ENCODE data around the gene SMIM3. TPM values are rescaled to one million over a fixed set of nuclear protein-coding genes. Genes with fewer than 3 reads are reported as not detected.
"Not testable (repeated sequence)": the region's sequence is repeated elsewhere in the genome, so short reads cannot be mapped to it uniquely, and the experiment has no call there.

SMIM3 gene
- total RNA-seq, 4 donors from 2014 or later: 14.2 to 17.9 (median 15.4) TPM

DNA sequence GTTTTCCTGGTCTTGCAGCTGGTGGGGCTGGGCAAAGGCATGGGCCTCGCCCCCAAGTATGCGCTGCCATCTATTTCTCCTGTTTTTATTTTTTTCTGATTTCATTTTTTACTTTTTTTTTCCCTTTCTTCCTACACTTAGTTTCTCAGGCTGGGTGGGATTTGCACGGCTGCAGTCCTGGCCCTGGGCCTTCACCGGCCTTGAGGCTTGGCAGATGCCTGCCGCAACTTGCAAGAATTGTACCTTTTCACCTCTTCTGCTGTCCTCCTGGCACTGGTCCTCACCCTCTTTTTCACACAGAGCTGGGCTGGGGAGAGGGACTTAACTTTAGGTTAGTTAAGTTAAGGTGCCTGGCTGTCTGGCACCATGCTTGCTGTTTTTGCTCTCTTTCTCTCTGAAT, 57.5 kb downstream of the SMIM3 start:
- H3K27me3 ChIP-seq: peaks cover 0 to 3% (median 0%) of the 10 kb centered on the region in 3 donors
- no peaks in the 10 kb centered on the region for H3K36me3 ChIP-seq
- TF ChIP-seq, protein P1, sequence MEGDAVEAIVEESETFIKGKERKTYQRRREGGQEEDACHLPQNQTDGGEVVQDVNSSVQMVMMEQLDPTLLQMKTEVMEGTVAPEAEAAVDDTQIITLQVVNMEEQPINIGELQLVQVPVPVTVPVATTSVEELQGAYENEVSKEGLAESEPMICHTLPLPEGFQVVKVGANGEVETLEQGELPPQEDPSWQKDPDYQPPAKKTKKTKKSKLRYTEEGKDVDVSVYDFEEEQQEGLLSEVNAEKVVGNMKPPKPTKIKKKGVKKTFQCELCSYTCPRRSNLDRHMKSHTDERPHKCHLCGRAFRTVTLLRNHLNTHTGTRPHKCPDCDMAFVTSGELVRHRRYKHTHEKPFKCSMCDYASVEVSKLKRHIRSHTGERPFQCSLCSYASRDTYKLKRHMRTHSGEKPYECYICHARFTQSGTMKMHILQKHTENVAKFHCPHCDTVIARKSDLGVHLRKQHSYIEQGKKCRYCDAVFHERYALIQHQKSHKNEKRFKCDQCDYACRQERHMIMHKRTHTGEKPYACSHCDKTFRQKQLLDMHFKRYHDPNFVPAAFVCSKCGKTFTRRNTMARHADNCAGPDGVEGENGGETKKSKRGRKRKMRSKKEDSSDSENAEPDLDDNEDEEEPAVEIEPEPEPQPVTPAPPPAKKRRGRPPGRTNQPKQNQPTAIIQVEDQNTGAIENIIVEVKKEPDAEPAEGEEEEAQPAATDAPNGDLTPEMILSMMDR (IDR thresholded peaks at IDR 0.05 in 4 of 5, conservative IDR thresholded peaks at IDR 0.05 in 1 of 5): no peak
- no peak for TF ChIP-seq POLR2A (IDR thresholded peaks at IDR 0.05)
- no peak overlapping the region for H3K4me3 ChIP-seq
- in situ Hi-C loops (cut with MboI; ENCODE audit: low sequenced_read_pairs in 4 of 4) (loop anchor here in 2 of 4 donors (25.0 kb wide), 2 partner anchors 124 to 274 kb away; partner anchors contain the start of gene RBM22 (in 1 of the 2)), intact Hi-C loops (cut with DNase I; ENCODE audit: low total_unique reads) (no loop called here)
- H3K4me1 ChIP-seq: no peaks in the 10 kb centered on the region
- DNase-seq: no peak
- no peak overlapping the region for H3K27ac ChIP-seq
- peaks cover 0 to 7% (median 0%) of the 10 kb centered on the region in 3 donors for H3K9me3 ChIP-seq
- no peak for ATAC-seq

DNA sequence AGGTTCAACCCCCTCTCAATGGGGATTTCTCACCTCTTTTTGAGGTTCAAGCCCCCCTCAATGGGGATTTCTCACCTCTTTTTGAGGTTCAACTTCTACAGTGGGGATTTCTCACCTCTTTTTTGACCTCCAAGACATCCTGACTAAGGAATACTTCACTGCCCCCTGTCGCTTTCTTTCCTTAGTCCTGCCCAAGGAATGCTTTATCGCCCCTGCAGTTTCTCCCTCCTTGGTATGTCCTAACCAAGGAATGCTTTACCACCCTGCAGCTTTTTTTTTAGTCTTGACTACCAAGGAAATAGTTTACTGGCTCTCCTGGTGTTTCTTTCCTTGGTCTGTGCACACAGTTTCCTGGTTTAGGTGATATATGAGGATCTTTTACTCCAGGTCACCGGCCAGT, 58.1 kb downstream of the SMIM3 start:
- TF ChIP-seq, protein P1 (IDR thresholded peaks at IDR 0.05 in 4 of 5, conservative IDR thresholded peaks at IDR 0.05 in 1 of 5): no peak
- TF ChIP-seq POLR2A (IDR thresholded peaks at IDR 0.05): no peak
- in situ Hi-C loops (cut with MboI; ENCODE audit: low sequenced_read_pairs in 4 of 4): loop anchor here in 2 of 4 donors (25.0 kb wide), 2 partner anchors 124 to 274 kb away; partner anchors contain the start of gene RBM22 (in 1 of the 2)
- H3K9me3 ChIP-seq: peaks cover 0 to under 1% (median 0%) of the 10 kb centered on the region in 3 donors

DNA sequence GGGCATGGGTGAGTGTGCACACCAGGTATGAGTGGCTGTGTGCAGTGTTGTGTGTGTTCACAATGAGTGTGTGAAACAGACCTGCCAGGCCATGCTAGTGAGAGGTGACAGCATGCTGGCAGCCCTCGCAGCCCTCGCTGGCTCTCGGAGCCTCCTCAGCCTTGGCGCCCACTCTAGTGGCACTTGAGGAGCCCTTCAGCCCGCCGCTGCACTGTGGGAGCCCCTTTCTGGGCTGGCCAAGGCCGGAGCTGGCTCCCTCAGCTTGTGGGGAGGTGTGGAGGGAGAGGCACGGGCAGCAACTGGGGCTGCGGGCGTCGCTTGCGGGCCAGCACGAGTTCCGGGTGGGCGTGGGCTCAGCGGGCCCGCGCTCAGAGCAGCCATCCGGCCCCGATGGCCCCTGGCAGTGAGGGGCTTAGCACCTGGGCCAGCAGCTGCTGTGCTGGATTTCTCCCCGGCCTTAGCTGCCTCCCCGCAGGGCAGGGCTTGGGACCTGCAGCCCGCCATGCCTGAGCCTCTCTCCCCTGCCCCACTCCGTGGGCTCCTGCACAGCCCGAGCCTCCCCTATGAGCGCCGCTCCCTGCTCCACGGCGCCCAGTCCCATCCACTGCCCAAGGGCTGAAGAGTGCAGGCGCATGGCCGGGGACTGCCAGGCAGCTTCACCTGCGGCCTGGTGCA, 66.8 kb downstream of the SMIM3 start:
- not testable (repeated sequence) for ATAC-seq, H3K4me1 ChIP-seq, DNase-seq, H3K36me3 ChIP-seq, H3K27ac ChIP-seq, H3K4me3 ChIP-seq, H3K9me3 ChIP-seq, H3K27me3 ChIP-seq
- in situ Hi-C loops (cut with MboI; ENCODE audit: low sequenced_read_pairs in 4 of 4) (loop anchor here (5.0 to 25.0 kb wide), 5 partner anchors 43 to 283 kb away; partner anchors contain the start of gene RBM22 (in 1 of the 4)), intact Hi-C loops (cut with DNase I; ENCODE audit: low total_unique reads) (loop anchor here (5.0 to 10.0 kb wide), 2 partner anchors 141 to 388 kb away; partner anchors contain the start of gene RBM22)

More for the DNA sequence above, 58.1 kb downstream of the SMIM3 start:
- intact Hi-C loops (cut with DNase I; ENCODE audit: low total_unique reads): no loop called here
- no peaks in the 10 kb centered on the region for H3K36me3 ChIP-seq
- DNase-seq (no peak), ATAC-seq (no peak)
- H3K27me3 ChIP-seq: peaks cover 0 to 3% (median 0%) of the 10 kb centered on the region in 3 donors
- H3K4me3 ChIP-seq: no peak overlapping the region
- no peak overlapping the region for H3K27ac ChIP-seq
- H3K4me1 ChIP-seq: no peaks in the 10 kb centered on the region

DNA sequence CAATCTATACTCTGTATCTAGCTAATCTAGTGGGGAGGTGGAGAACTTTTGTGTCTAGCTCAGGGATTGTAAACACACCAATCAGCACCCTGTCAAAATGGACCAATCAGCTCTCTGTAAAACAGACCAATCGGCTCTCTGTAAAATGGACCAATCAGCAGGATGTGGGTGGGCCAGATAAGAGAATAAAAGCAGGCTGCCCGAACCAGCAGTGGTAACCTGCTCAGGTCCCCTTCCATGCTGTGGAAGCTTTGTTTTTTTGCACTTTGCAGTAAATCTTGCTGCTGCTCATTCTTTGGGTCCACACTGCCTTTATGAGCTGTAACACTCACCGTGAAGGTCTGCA, 67.7 kb downstream of the SMIM3 start, which contains the start of gene IRGM:
Gene IRGM, plus strand, starts transcription at position 214 of the 346 bp plus-strand sequence. CDS start 1,603 bp downstream, outside the sequence.
- H3K4me3 ChIP-seq, DNase-seq: not testable (repeated sequence)

More for the DNA sequence above, 67.7 kb downstream of the SMIM3 start, which contains the start of gene IRGM:
- in situ Hi-C loops (cut with MboI; ENCODE audit: low sequenced_read_pairs in 4 of 4) (loop anchor here (5.0 to 25.0 kb wide), 5 partner anchors 44 to 284 kb away; partner anchors contain the start of gene RBM22 (in 1 of the 4)), intact Hi-C loops (cut with DNase I; ENCODE audit: low total_unique reads) (loop anchor here (1.0 to 10.0 kb wide), 4 partner anchors 24 to 389 kb away; partner anchors contain the start of gene RBM22)
- H3K4me1 ChIP-seq, H3K27me3 ChIP-seq, H3K27ac ChIP-seq, H3K36me3 ChIP-seq, H3K9me3 ChIP-seq, ATAC-seq: not testable (repeated sequence)

Other genes with a start within 250 kb of the SMIM3 start
- 100 to 1,000 TPM; 419 to 569 (median 539) TPM for gene SYNPO, start 138.1 kb upstream of the SMIM3 start, total RNA-seq
- 10 to 100 TPM in 3 of 4 donors, 1 to 10 TPM in 1; 4.8 to 12.6 (median 11.3) TPM for gene MYOZ3, start 117.5 kb upstream of the SMIM3 start, total RNA-seq
- 10 to 100 TPM; 22.5 to 31.0 (median 26.2) TPM for gene RBM22, start 77.7 kb upstream of the SMIM3 start, total RNA-seq
- gene DCTN4, start 19.7 kb upstream of the SMIM3 start, total RNA-seq: 10 to 100 TPM; 66.6 to 92.6 (median 72.8) TPM
- gene IRGM, start 67.8 kb downstream of the SMIM3 start, total RNA-seq: not detected
- gene ZNF300, start 126.2 kb downstream of the SMIM3 start, total RNA-seq: under 1 TPM; 0.07 to 0.36 (median 0.25) TPM
- 1,000 to 10,000 TPM in 1 of 4 donors, 100 to 1,000 TPM in 3; 504 to 1,227 (median 655) TPM for gene GPX3, start 241.8 kb downstream of the SMIM3 start, total RNA-seq